GM23338 (cell line): ENCODE results near the gene AOAH. TPM values are rescaled to one million over a fixed set of nuclear protein-coding genes. Genes with fewer than 3 reads are reported as not detected.

ENCODE experiments used
- ATAC-seq: fragments of 200-7000 bp; cut with Tn5 transposase; 3 replicates; pipeline ENCODE4 v1.9.1; 2020
- DNase-seq: peaks from one replicate; pipeline ENCODE4 v3.0.0-alpha.2; 2015; ENCODE audit warnings: low spot score
- H2AFZ ChIP-seq: fragments of 200-600 bp; sonication (generic); 2 replicates; pipeline ENCODE4 v1.8.0; 2016; ENCODE audit warnings: antibody characterized with exemption, mild to moderate bottlenecking, moderate library complexity
- H3F3A ChIP-seq: fragments of 200-600 bp; sonication (generic); replicated peaks from 2 replicates; pipeline ENCODE4 v1.8.0; 2017; ENCODE audit warnings: antibody characterized with exemption, mixed run types, low read depth
- H3K27ac ChIP-seq: fragments of 200-600 bp; sonication (generic); 2 replicates; pipeline ENCODE4 v1.6.1; 2016; ENCODE audit warnings: low read depth
- H3K27me3 ChIP-seq: fragments of 200-600 bp; sonication (generic); 2 replicates; pipeline ENCODE4 v1.8.0; 2016; ENCODE audit warnings: mild to moderate bottlenecking, mixed run types, moderate library complexity; ENCODE audit not compliant: insufficient read depth
- H3K36me3 ChIP-seq: fragments of 200-600 bp; sonication (generic); 2 replicates; pipeline ENCODE4 v1.8.0; 2016; ENCODE audit warnings: mild to moderate bottlenecking; ENCODE audit not compliant: insufficient read depth
- H3K4me1 ChIP-seq: fragments of 200-600 bp; sonication (generic); 2 replicates; pipeline ENCODE4 v1.8.0; 2016; ENCODE audit warnings: mild to moderate bottlenecking, moderate library complexity; ENCODE audit not compliant: insufficient read depth
- H3K4me2 ChIP-seq: fragments of 200-600 bp; sonication (generic); 2 replicates; pipeline ENCODE4 v1.7.1; 2017; ENCODE audit warnings: mixed run types
- H3K4me3 ChIP-seq: fragments of 200-600 bp; sonication (generic); 2 replicates; pipeline ENCODE4 v1.6.1; 2016; ENCODE audit warnings: mixed run types
- H3K79me2 ChIP-seq: fragments of 200-600 bp; sonication (generic); replicated peaks from 2 replicates; pipeline ENCODE4 v1.8.0; 2017; ENCODE audit warnings: mild to moderate bottlenecking; ENCODE audit not compliant: insufficient read depth
- H3K9me2 ChIP-seq: fragments of 200-600 bp; sonication (generic); 2 replicates; pipeline ENCODE4 v1.8.0; 2017; ENCODE audit not compliant: insufficient read depth
- H4K20me1 ChIP-seq: fragments of 200-600 bp; sonication (generic); replicated peaks from 2 replicates; pipeline ENCODE4 v1.8.0; 2017; ENCODE audit warnings: mild to moderate bottlenecking; ENCODE audit not compliant: insufficient read depth
- H3K27ac Mint-ChIP-seq: 2 replicates; pipeline ENCODE4 v1.8.0; 2020; ENCODE audit warnings: inconsistent platforms, mild to moderate bottlenecking, moderate library complexity, mixed read lengths
- H3K27me3 Mint-ChIP-seq: 3 replicates; pipeline ENCODE4 v1.8.0; 2022; ENCODE audit warnings: low read depth, mild to moderate bottlenecking, moderate library complexity, mixed read lengths, inconsistent platforms; ENCODE audit not compliant: insufficient read depth, poor library complexity
- H3K36me3 Mint-ChIP-seq: 3 replicates; pipeline ENCODE4 v1.8.0; 2021; ENCODE audit warnings: low read depth, mild to moderate bottlenecking, inconsistent platforms, moderate library complexity, mixed read lengths
- H3K4me1 Mint-ChIP-seq: 3 replicates; pipeline ENCODE4 v1.8.0; 2020; ENCODE audit warnings: mild to moderate bottlenecking, inconsistent platforms, mixed read lengths
- H3K4me3 Mint-ChIP-seq: 3 replicates; pipeline ENCODE4 v1.8.0; 2021; ENCODE audit warnings: moderate library complexity, mild to moderate bottlenecking, inconsistent platforms, mixed read lengths
- H3K9me3 Mint-ChIP-seq: 3 replicates; pipeline ENCODE4 v1.8.0; 2020; ENCODE audit warnings: moderate library complexity, mild to moderate bottlenecking, inconsistent platforms, mixed read lengths
- CREB1 ChIP-seq: fragments of 250-450 bp; sonication (Bioruptor Pico); IDR thresholded peaks from 2 replicates; pipeline ENCODE4 v1.5.0; 2020; ENCODE audit warnings: low read depth, mild to moderate bottlenecking, moderate library complexity
- ETS1 ChIP-seq: IDR thresholded peaks from 2 replicates; pipeline ENCODE4 v1.6.1; 2016; ENCODE audit warnings: antibody characterized with exemption
- EZH2 ChIP-seq: fragments of 200-600 bp; sonication (generic); IDR thresholded peaks from one replicate; pipeline ENCODE4 v1.8.0; 2017; ENCODE audit warnings: antibody characterized with exemption, mild to moderate bottlenecking, low read depth; ENCODE audit not compliant: unreplicated experiment
- EZH2phosphoT487 ChIP-seq: fragments of 200-600 bp; sonication (generic); IDR thresholded peaks from one replicate; pipeline ENCODE4 v1.8.1; 2018; ENCODE audit warnings: antibody characterized with exemption; ENCODE audit not compliant: unreplicated experiment
- JUNB ChIP-seq: IDR thresholded peaks from one replicate; pipeline ENCODE4 v1.6.1; 2016; ENCODE audit warnings: antibody characterized with exemption; ENCODE audit not compliant: unreplicated experiment
- NANOG ChIP-seq: IDR thresholded peaks from 2 replicates; pipeline ENCODE4 v1.6.1; 2016; ENCODE audit warnings: antibody characterized with exemption, borderline replicate concordance
- POLR2AphosphoS5 ChIP-seq: IDR thresholded peaks from 2 replicates; pipeline ENCODE4 v1.6.1; 2016; ENCODE audit warnings: antibody characterized with exemption, low read depth
- REST ChIP-seq: IDR thresholded peaks from one replicate; pipeline ENCODE4 v1.6.1; 2018; ENCODE audit warnings: antibody characterized with exemption; ENCODE audit not compliant: unreplicated experiment
- STAT1 ChIP-seq: IDR thresholded peaks from one replicate; pipeline ENCODE4 v1.6.1; 2016; ENCODE audit warnings: antibody characterized with exemption; ENCODE audit not compliant: unreplicated experiment
- ZNF114 ChIP-seq: fragments of 250-450 bp; sonication (Bioruptor Pico); IDR thresholded peaks from 2 replicates; pipeline ENCODE4 v1.5.0; 2020; ENCODE audit warnings: mild to moderate bottlenecking, moderate library complexity
- ZNF331 ChIP-seq: fragments of 250-450 bp; sonication (Bioruptor Pico); IDR thresholded peaks from 2 replicates; pipeline ENCODE4 v1.5.0; 2020; ENCODE audit warnings: low read depth, mild to moderate bottlenecking, moderate library complexity
- ZNF462 ChIP-seq: fragments of 250-450 bp; sonication (Bioruptor Pico); IDR thresholded peaks from 2 replicates; pipeline ENCODE4 v1.5.0; 2020; ENCODE audit warnings: mild to moderate bottlenecking, moderate library complexity
- polyA plus RNA-seq: library from polyadenylated mRNA; unstranded; fragments of >200 nt; fragmentation: Nextera tagmentation; extraction: Ambion mirVana; gene quantifications from 2 replicates; pipeline ENCODE4 v1.2.1, GENCODE V29; 2016
- total RNA-seq: library from RNA; depleted of rRNA; stranded (reverse); fragments of >200 nt; shearing (Covaris generic); gene quantifications from 2 replicates; pipeline ENCODE4 v1.2.3, GENCODE V29; 2014
- TF ChIP-seq, protein P1 (sequence below), 2 experiments: fragments of 200-600 bp in 1 of 2; sonication (generic) in 1 of 2; conservative IDR thresholded peaks; 2 replicates each; pipeline versions ENCODE4 v1.5.1 to v1.6.1; 2016 to 2017; ENCODE audit warnings: antibody characterized with exemption in 2 of 2, low read depth in 2 of 2, mild to moderate bottlenecking in 2 of 2, moderate library complexity in 1 of 2

AOAH gene
- total and polyA plus RNA-seq, 2 experiments from 2014 or later, result not detected

GRCh38 chr7:36621396-36621795, 102.9 kb downstream of the AOAH start:
- H3K36me3 ChIP-seq, result no peaks in the 10 kb centered on the region
- no peaks in the 10 kb centered on the region for H3K79me2 ChIP-seq
- TF ChIP-seq REST, result no peak
- TF ChIP-seq ZNF331, result no peak
- TF ChIP-seq ZNF462 (CRISPR knock-in tag), result no peak
- TF ChIP-seq, protein P1, sequence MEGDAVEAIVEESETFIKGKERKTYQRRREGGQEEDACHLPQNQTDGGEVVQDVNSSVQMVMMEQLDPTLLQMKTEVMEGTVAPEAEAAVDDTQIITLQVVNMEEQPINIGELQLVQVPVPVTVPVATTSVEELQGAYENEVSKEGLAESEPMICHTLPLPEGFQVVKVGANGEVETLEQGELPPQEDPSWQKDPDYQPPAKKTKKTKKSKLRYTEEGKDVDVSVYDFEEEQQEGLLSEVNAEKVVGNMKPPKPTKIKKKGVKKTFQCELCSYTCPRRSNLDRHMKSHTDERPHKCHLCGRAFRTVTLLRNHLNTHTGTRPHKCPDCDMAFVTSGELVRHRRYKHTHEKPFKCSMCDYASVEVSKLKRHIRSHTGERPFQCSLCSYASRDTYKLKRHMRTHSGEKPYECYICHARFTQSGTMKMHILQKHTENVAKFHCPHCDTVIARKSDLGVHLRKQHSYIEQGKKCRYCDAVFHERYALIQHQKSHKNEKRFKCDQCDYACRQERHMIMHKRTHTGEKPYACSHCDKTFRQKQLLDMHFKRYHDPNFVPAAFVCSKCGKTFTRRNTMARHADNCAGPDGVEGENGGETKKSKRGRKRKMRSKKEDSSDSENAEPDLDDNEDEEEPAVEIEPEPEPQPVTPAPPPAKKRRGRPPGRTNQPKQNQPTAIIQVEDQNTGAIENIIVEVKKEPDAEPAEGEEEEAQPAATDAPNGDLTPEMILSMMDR (conservative IDR thresholded peaks at IDR 0.05; ENCODE audit: low read depth in 2 of 2), result no peak
- TF ChIP-seq NANOG, result no peak
- TF ChIP-seq STAT1, result no peak
- TF ChIP-seq ETS1, result no peak
- no peak for TF ChIP-seq POLR2AphosphoS5
- no peak for TF ChIP-seq JUNB
- no peak for TF ChIP-seq CREB1 (CRISPR knock-in tag)
- no peak for TF ChIP-seq EZH2phosphoT487
- no peak for TF ChIP-seq EZH2
- no peak for TF ChIP-seq ZNF114
- Mint-ChIP-seq H3K9me3 (no peaks in the 10 kb centered on the region), H3K27me3 (peaks cover 1% of the 10 kb centered on the region), H3K4me1 (peaks cover 4% of the 10 kb centered on the region), H3K36me3 (no peaks in the 10 kb centered on the region), H3K4me3 (no peak overlapping the region), H3K27ac (no peak overlapping the region)
- no peak overlapping the region for H2AFZ ChIP-seq
- H4K20me1 ChIP-seq, result no peaks in the 10 kb centered on the region
- no peaks in the 10 kb centered on the region for H3K4me1 ChIP-seq
- DNase-seq (no peak), ATAC-seq (no peak)
- peaks cover 17% of the 10 kb centered on the region; the same call in 1 of the 2 replicates for H3K9me2 ChIP-seq
- H3K27ac ChIP-seq, result no peak overlapping the region
- no peaks in the 10 kb centered on the region for H3F3A ChIP-seq
- no peak overlapping the region for H3K4me3 ChIP-seq
- H3K27me3 ChIP-seq, result no peaks in the 10 kb centered on the region
- H3K4me2 ChIP-seq, result no peak overlapping the region
